Bronchial smooth muscle cell (primary cell): ENCODE results near the gene TRAF4. TPM values are rescaled to one million over a fixed set of nuclear protein-coding genes. Genes with fewer than 3 reads are reported as not detected.

Experiments used
- total RNA-seq: library from RNA; depleted of rRNA; stranded (reverse); fragments of >200 nt; gene quantifications from 2 replicates; pipeline ENCODE4 v1.2.1, GENCODE V29; 2014

Gene TRAF4
- 23.8 and 26.6 TPM in 2 replicates for total RNA-seq

DNA sequence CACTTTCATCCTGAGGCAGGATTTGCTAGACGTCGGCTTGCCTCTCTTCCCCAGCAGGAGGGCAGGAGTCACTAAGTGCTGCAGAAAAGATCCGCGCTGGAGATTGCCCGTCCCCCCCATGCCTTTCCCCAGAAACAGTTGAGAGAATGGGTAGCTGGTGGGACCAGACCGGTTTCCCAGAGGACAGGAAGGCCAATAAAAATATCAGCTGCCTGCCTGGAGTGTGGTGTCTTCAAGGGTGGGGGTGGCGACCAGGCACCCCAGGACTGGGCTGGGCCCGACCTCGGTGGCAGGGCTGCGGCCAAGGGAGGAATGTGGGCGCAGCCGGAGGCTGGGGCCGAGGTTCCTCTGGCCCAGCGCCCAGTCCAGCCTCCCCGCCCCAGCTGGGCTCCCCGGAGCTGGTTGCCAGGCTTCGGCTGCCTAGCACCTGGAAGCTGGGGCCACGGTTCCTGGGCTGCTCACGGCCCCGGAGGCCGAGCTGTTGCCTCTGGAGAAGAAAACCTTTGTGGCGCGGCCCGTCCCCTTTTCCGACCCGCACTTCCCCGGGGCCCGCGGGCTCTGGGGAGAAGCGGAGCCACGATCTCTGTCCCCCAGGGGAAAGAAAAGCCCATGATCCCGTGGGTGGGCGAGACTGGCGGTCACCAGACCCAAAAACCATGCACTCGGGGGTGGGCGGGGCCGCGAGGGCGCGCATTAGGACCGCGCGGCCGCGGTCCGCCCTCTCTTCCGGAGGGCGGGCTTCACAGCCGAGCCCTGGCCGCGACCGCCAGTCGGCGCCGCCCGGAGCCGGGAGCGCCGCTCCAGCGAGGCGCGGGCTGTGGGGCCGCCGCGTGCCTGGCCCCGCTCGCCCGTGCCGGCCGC is at the start of gene TRAF4:
TRAF4 (plus strand) TSS at position 769 of the 861 bp plus-strand sequence. CDS start 102 bp downstream, outside the sequence.

DNA sequence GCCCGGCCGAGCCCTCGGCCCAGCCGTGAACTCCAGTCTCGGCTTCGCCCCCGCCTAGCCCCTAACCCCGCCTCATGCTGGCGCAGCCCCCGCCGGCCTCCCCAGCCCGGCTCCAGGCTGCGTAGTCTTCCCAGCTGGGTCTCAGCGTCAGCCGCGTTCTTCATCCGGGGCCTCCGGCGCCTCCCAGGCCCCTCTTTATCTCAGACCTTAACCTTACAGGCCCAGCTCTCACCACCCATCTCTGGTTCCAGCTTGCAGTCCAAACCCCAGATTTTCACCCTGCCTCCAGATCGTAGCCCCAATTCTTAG is 32.1 kb upstream of the TRAF4 start, which contains the start of gene PROCA1:
PROCA1 (minus strand) TSS at position 166 of the 309 bp plus-strand sequence. CDS start 228 bp downstream, outside the sequence.

DNA sequence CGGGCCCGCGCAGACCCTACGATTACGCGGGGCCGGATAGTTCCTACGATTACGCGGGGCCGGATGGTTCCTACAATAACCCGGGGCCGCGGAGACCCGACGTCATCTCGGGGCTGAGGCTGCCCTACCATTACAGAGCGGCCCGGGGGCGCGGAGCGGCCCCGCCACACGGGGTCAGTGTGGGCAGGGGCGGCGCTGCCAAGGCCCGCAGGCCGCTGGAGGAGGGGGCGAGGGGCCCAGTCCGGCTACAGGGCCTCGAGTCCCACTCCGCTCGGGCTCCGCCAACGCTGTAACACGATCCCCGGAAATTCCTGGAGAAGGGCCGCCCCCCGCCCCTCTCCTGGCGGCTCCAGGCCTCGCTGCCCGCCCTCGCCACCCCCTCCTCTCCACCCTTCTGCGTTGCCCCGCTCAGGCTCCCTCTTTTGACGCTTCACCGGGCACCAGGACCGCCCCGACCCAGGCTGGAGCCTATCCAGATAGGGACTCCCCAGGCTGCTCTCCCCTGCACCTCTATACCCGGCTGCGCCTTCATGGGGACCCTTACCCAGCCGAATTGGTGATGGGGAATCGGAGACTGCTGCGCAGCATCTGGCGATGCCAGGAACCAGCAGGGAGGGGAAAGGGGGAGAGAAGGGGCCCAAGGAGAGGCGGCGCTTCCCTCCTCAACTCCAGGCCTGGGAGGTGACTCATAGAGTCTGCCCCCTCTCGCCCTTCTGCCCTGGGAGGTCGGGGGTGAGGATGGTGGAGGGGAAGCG is 26.1 kb upstream of the TRAF4 start, which contains the start of gene RAB34:
RAB34 (minus strand) TSS at position 291 of the 755 bp plus-strand sequence. CDS start 602 bp downstream, outside the sequence.

DNA sequence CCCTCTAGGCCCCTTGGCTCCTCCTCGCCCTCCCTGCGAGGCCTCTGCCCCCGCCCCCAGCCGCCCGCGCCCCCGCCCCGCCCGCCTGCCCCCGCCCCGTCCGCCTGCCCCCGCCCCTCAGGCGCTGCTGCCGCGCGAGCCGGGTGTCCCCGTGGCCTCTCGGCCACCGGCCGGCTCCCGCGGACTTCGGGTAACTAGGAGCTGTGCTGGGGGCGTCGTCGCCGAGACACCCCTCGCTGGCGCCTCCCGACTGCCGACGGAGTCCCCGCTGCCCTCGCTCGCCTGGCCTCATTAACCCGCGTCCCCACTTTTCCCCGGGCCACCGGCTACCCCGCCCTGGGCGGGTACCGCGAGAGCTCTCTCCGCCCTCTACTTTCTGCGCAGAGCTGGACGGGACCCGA is 17.6 kb upstream of the TRAF4 start, which contains the start of gene TLCD1:
TLCD1 (minus strand) TSS at position 8 of the 401 bp plus-strand sequence. CDS start 136 bp downstream, outside the sequence.

DNA sequence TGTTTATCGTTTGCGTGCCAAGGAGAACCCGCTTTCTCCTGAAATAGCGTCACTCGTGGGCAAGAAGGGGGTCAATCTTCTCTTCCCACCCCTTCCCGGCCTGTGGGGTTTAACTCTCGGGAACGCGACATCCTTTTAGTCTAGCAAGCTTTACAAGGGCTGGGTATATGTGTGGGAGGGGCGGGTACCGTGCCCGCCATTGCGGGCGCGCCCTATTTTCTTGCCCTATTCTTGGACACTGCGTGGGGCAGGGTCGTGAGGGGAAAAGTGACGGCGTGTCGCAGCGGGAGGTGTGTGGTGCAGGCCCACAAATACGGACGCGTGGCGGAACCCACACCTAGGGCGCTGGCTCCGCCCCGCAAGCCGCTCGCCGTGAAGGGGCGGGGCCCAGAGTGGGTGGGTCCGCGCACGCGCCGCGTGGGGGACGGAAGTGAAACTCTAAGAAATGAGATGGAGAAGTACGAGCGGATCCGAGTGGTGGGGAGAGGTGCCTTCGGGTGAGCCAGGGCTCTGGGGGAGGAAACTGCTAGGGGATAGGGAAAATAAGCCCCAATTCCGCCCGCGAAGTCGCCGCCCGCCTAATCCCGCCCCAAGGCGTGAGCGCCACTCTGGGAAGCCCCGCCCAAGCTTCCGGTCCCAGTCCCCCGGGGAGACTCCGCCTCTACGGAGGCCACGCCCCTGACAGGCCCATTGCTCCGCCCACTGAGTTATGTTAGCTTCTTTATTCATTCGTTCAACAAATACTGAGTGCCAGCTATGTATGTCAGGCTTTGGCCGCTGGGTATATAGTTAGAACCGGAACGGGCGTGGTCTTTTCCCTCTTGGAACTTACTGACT is 15.2 kb upstream of the TRAF4 start, which contains the start of gene NEK8:
NEK8 (plus strand) TSS at position 425 of the 837 bp plus-strand sequence; CDS start at position 451, 26 bp downstream.

Other genes with a start within 250 kb of the TRAF4 start
- not detected in 2 replicates for gene FOXN1, start 237.7 kb upstream of the TRAF4 start, total RNA-seq
- 22.5 and 23.4 TPM in 2 replicates for gene UNC119, start 191.4 kb upstream of the TRAF4 start, total RNA-seq
- gene PIGS, start 172.5 kb upstream of the TRAF4 start, total RNA-seq: 26.6 and 49.2 TPM in 2 replicates
- gene ALDOC, start 167.1 kb upstream of the TRAF4 start, total RNA-seq: 35.7 and 53.3 TPM in 2 replicates
- 2.6 and 7.1 TPM in 2 replicates for gene SPAG5, start 145.0 kb upstream of the TRAF4 start, total RNA-seq
- 2.0 and 3.8 TPM in 2 replicates for gene RSKR, start 129.8 kb upstream of the TRAF4 start, total RNA-seq
- 110 and 118 TPM in 2 replicates for gene BLTP2, start 98.9 kb upstream of the TRAF4 start, total RNA-seq
- gene SDF2, start 82.1 kb upstream of the TRAF4 start, total RNA-seq: 77.9 and 90.4 TPM in 2 replicates
- gene SUPT6H, start 81.8 kb upstream of the TRAF4 start, total RNA-seq: 40.3 and 53.1 TPM in 2 replicates
- 1.6 and 2.9 TPM in 2 replicates for gene PROCA1, start 32.1 kb upstream of the TRAF4 start, total RNA-seq
- 150 and 173 TPM in 2 replicates for gene RAB34, start 26.1 kb upstream of the TRAF4 start, total RNA-seq
- gene RPL23A, start 24.0 kb upstream of the TRAF4 start, total RNA-seq: 733 and 1,314 TPM in 2 replicates
- 3.3 and 6.1 TPM in 2 replicates for gene TLCD1, start 17.8 kb upstream of the TRAF4 start, total RNA-seq
- 5.0 and 7.2 TPM in 2 replicates for gene NEK8, start 15.2 kb upstream of the TRAF4 start, total RNA-seq
- 1.5 and 1.6 TPM in 2 replicates for gene FAM222B, start 98.8 kb downstream of the TRAF4 start, total RNA-seq
- 11.1 and 12.5 TPM in 2 replicates for gene ERAL1, start 111.0 kb downstream of the TRAF4 start, total RNA-seq
- gene FLOT2, start 153.7 kb downstream of the TRAF4 start, total RNA-seq: 35.5 and 42.6 TPM in 2 replicates
- gene DHRS13, start 159.1 kb downstream of the TRAF4 start, total RNA-seq: 2.8 and 4.4 TPM in 2 replicates
- gene PHF12, start 207.5 kb downstream of the TRAF4 start, total RNA-seq: 10.7 and 14.5 TPM in 2 replicates